Lower lobe of right lung (tissue), 2 donors: Measurements from ENCODE around the gene VDAC2. TPM values are rescaled to one million over a fixed set of nuclear protein-coding genes. Genes with fewer than 3 reads are reported as not detected.

Source experiments
- ATAC-seq, 2 donors: fragments of 200-7000 bp; cut with Tn5 transposase; one replicate each; pipeline ENCODE4 v1.9.1; 2020 to 2022; ENCODE audit warnings: mild to moderate bottlenecking in 2 of 2, moderate library complexity in 2 of 2
- DNase-seq: peaks from one replicate; pipeline ENCODE4 v3.0.0-alpha.2; 2020
- H3K27ac ChIP-seq: fragments of 200-600 bp; one replicate; pipeline ENCODE4 v1.8.0; 2022
- H3K27me3 ChIP-seq: fragments of 200-600 bp; one replicate; pipeline ENCODE4 v1.8.0; 2022; ENCODE audit warnings: low read depth
- H3K36me3 ChIP-seq: fragments of 200-600 bp; one replicate; pipeline ENCODE4 v1.8.0; 2022; ENCODE audit warnings: mild to moderate bottlenecking
- H3K4me1 ChIP-seq: fragments of 200-600 bp; one replicate; pipeline ENCODE4 v1.8.0; 2022
- H3K4me3 ChIP-seq: fragments of 200-600 bp; one replicate; pipeline ENCODE4 v1.8.0; 2022; ENCODE audit warnings: mild to moderate bottlenecking
- H3K9me3 ChIP-seq: fragments of 200-600 bp; one replicate; pipeline ENCODE4 v1.8.0; 2022
- CTCF ChIP-seq: fragments of 200-600 bp; IDR thresholded peaks from one replicate; pipeline ENCODE4 v1.8.0; 2022; ENCODE audit warnings: antibody characterized with exemption, mild to moderate bottlenecking
- intact Hi-C: fragments of 100-400 bp; cut with DNase I; formaldehyde crosslinking; loops from one replicate; pipeline ENCODE4 v1.11.0; 2022
- total RNA-seq: library from RNA; stranded (reverse); fragmentation: NEBNext Ultra II Directional; extraction: Animal tissue kit (Norgen Biotek cat#: 25700); gene quantifications from one replicate; pipeline ENCODE4 v1.2.1, GENCODE V29; 2021
- donor health status: DM: no; HTN: yes; CAD: no; lungs with severe emphysema.

VDAC2 gene
- total RNA-seq, 1 donor from 2014 or later, result 120 TPM

DNA sequence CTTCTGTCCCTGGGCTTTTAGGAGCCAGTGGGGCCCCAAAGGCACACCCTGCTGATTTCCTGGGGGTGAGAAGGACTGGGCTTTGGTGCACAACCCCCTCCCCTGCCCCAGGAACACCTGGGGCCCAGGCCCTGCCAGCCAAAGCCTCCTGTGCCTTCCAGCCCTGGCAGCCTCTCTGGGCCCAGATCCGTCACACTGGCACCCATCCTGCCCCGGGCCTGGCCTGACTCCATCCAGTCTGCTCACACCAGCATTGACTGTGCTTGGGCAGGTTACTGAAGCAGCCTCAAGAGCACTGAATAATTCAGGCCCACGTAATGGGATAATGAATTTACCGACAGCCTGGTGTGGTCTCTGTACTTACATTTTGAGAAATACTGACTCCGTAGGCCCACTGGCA lies 37.2 kb downstream of the VDAC2 start:
- intact Hi-C loops, result no loop called here
- Histone ChIP-seq H3K9me3 (peaks cover 3% of the 10 kb centered on the region), H3K36me3 (no peaks in the 10 kb centered on the region), H3K4me3 (no peak overlapping the region), H3K4me1 (peaks cover 6% of the 10 kb centered on the region), H3K27ac (no peak overlapping the region), H3K27me3 (no peaks in the 10 kb centered on the region)
- TF ChIP-seq CTCF, result no peak
- no peak for ATAC-seq
- no peak for DNase-seq

DNA sequence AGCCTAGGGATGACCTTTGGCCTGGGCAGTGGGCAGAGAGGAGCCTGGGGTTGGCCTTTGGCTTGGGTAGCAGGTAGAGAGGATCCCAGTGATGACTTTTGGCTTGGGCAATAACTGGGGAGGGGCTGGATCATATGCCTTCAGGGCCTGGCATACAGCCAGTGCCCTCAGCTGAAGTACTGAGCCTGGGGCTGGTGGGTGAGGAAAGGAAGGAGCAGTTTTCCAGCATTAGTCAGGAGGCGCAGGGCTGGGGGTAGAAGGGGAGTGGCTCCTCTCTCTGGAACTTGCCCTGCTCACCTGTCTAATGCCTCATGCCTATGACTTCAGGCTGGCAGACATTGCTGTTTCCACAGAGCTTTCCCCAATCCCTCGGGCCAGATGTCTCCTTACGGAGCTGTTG lies 40.3 kb downstream of the VDAC2 start:
- ATAC-seq, result peak in 1 of 2 donors; percentile 33

DNA sequence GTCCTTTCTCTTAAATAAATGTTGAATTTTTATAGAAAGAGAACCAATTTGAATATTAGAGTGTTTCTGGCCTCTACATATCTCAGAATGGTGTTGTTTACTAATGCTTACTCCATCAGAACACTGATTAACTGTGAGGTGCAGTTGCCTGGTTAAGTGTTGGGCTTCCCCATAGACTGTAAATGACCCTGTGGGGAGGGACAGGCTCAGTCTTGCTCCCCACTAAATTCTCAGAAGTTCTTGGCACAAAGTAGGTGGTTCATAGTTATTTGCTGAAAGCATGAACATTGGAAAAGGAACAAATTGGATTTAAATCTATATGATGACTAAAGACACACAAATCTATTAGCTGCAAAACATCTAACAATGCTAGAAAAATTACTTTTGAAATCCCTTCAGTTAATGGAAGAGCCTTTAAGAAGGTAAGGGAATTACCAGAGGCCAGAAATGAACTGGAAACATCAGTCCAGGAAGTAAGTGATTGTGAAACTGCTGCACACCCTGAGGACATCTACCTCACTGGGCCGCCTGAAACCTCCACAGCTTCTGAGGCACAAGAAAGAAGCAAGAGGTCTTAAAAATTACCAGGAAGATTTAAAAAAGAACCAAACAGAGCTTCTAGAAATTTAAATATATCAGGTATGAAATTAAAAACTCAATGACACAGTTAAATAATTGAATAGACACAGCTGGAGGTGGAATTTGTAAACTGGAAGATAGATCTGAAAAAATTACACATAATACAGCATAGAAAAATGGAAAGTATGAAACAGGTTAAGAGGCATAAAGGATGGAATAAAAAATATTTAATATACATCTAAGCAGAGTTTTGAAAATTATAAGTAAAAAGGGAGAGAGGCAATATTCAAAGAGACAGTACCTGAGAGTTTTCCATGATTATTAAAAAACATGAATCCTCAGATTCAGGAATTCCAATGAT lies 43.0 kb downstream of the VDAC2 start:
- Histone ChIP-seq H3K9me3 (peaks cover 19% of the 10 kb centered on the region), H3K4me3 (no peak overlapping the region), H3K36me3 (no peaks in the 10 kb centered on the region), H3K27ac (no peak overlapping the region), H3K4me1 (no peaks in the 10 kb centered on the region), H3K27me3 (no peaks in the 10 kb centered on the region)
- intact Hi-C loops, result no loop called here
- DNase-seq (no peak), ATAC-seq (no peak)
- TF ChIP-seq CTCF, result no peak

More for the DNA sequence above, 40.3 kb downstream of the VDAC2 start:
- intact Hi-C loops, result no loop called here
- peaks cover under 1% of the 10 kb centered on the region for H3K4me1 ChIP-seq
- H3K36me3 ChIP-seq, result no peaks in the 10 kb centered on the region
- TF ChIP-seq CTCF, result no peak
- no peak overlapping the region for H3K27ac ChIP-seq
- DNase-seq, result no peak
- peaks cover 19% of the 10 kb centered on the region for H3K9me3 ChIP-seq
- H3K4me3 ChIP-seq, result no peak overlapping the region
- no peaks in the 10 kb centered on the region for H3K27me3 ChIP-seq

GRCh38 chr10:75254739-75255138 lies 44.1 kb downstream of the VDAC2 start:
- intact Hi-C loops, result no loop called here
- Histone ChIP-seq H3K9me3 (peaks cover 19% of the 10 kb centered on the region), H3K36me3 (no peaks in the 10 kb centered on the region), H3K27me3 (no peaks in the 10 kb centered on the region), H3K4me1 (no peaks in the 10 kb centered on the region), H3K4me3 (no peak overlapping the region), H3K27ac (no peak overlapping the region)
- TF ChIP-seq CTCF, result no peak
- DNase-seq (no peak), ATAC-seq (no peak)

GRCh38 chr10:75260990-75261389 lies 50.4 kb downstream of the VDAC2 start:
- Histone ChIP-seq H3K36me3 (no peaks in the 10 kb centered on the region), H3K4me3 (no peak overlapping the region), H3K27me3 (no peaks in the 10 kb centered on the region), H3K9me3 (no peaks in the 10 kb centered on the region), H3K27ac (no peak overlapping the region), H3K4me1 (no peaks in the 10 kb centered on the region)
- ATAC-seq (no peak), DNase-seq (no peak)
- intact Hi-C loops, result no loop called here
- TF ChIP-seq CTCF, result no peak
